A673 (cell line): ENCODE data around the gene ZNG1C. TPM values are rescaled to one million over a fixed set of nuclear protein-coding genes. Genes with fewer than 3 reads are reported as not detected.
"Not testable (repeated sequence)": the region's sequence is repeated elsewhere in the genome, so short reads cannot be mapped to it uniquely, and the experiment has no call there.

Experiments
- BruUV-seq: library from RNA; stranded (reverse); fragments of 400-500 nt; replicated peaks from 2 replicates; lab custom pipeline; 2021; lab: Mats Ljungman, UMichigan
- CTCF ChIA-PET: fragments of 300-600 bp; sonication (Branson Sonifier 250); formaldehyde crosslinking; loops from one replicate; lab custom pipeline; 2022; ENCODE audit warnings: antibody characterized with exemption; lab: Charles Lee
- POLR2A ChIA-PET: fragments of 300-600 bp; sonication (Branson Sonifier 250); formaldehyde crosslinking; loops from one replicate; lab custom pipeline; 2022; ENCODE audit warnings: antibody characterized with exemption; ENCODE audit not compliant: low non-redundant PET; lab: Charles Lee
- DNase-seq: peaks from one replicate; pipeline ENCODE4 v3.0.0-alpha.2; 2015; ENCODE audit warnings: low spot score
- H3K27ac ChIP-seq: fragments of 200-600 bp; sonication (generic); 2 replicates; pipeline ENCODE4 v1.5.1; 2016; ENCODE audit warnings: mixed run types, low read depth, mild to moderate bottlenecking, mixed read lengths, antibody characterized with exemption, low read length; ENCODE audit not compliant: poor library complexity, severe bottlenecking
- H3K27me3 ChIP-seq: fragments of 200-600 bp; sonication (generic); replicated peaks from 2 replicates; pipeline ENCODE4 v1.6.1; 2017; ENCODE audit warnings: mixed run types, low read depth, mild to moderate bottlenecking, mixed read lengths, antibody characterized with exemption, low read length; ENCODE audit not compliant: insufficient read depth, poor library complexity
- H3K36me3 ChIP-seq: fragments of 200-600 bp; sonication (generic); 2 replicates; pipeline ENCODE4 v1.6.1; 2016; ENCODE audit warnings: mixed run types, mild to moderate bottlenecking, mixed read lengths, antibody characterized with exemption, low read length; ENCODE audit not compliant: insufficient read depth, poor library complexity, severe bottlenecking
- H3K4me1 ChIP-seq: fragments of 200-600 bp; sonication (generic); 2 replicates; pipeline ENCODE4 v1.6.1; 2017; ENCODE audit warnings: mixed run types, mild to moderate bottlenecking, mixed read lengths, antibody characterized with exemption, low read length; ENCODE audit not compliant: insufficient read depth, poor library complexity, severe bottlenecking
- H3K4me3 ChIP-seq: fragments of 200-600 bp; sonication (generic); 2 replicates; pipeline ENCODE4 v1.5.1; 2016; ENCODE audit warnings: low read depth, mixed run types, mild to moderate bottlenecking, mixed read lengths, low read length; ENCODE audit not compliant: poor library complexity, severe bottlenecking
- H3K9me3 ChIP-seq: fragments of 200-600 bp; sonication (generic); 2 replicates; pipeline ENCODE4 v1.6.1; 2016; ENCODE audit warnings: mixed run types, low read depth, mild to moderate bottlenecking, mixed read lengths, antibody characterized with exemption, low read length; ENCODE audit not compliant: poor library complexity, severe bottlenecking
- intact Hi-C: fragments of 100-400 bp; cut with micrococcal nuclease; formaldehyde crosslinking; loops from one replicate; pipeline ENCODE4 v1.10.0; 2022; ENCODE audit not compliant: unreplicated experiment
- total RNA-seq: library from RNA; stranded (reverse); gene quantifications from 2 replicates; pipeline ENCODE4 v1.2.3, GENCODE V29; 2021

Gene ZNG1C
- total RNA-seq, 1 experiment from 2014 or later: 37.4 TPM

DNA sequence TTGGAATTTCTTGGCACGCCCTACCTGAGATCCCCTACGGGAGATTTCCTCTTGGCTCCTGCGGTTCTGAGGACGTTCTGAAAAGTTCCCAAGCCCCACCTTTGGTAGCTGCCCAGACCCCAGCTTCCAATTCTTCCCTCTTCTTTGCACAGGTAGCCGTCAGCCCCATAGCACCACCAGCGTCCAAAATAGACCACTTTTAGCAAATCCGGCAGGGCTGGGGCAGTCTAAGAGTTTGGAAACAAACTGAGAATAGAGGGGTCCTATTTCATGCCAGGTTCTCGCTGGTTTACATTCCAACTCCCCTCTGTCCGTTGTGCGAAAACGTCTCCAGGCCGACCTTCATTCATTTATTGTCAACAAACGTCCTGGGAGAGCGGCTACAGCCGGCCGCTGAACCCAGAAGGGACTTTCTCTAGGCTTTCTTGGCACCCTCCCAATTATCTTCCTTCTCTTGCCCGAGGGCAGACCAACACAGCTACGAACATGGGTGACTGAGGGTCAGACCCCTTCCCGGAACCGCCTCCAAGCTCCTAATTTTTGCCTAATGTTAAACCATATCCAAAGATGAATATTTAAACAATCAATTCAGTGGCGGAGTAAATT, 64.0 kb downstream of the ZNG1C start:
- DNase-seq, intact Hi-C loops, H3K36me3 ChIP-seq, H3K9me3 ChIP-seq, H3K27me3 ChIP-seq, POLR2A ChIA-PET, BruUV-seq, H3K27ac ChIP-seq, CTCF ChIA-PET, H3K4me1 ChIP-seq, H3K4me3 ChIP-seq: not testable (repeated sequence)

GRCh38 chr9:68306391-68306964, 64.7 kb downstream of the ZNG1C start:
- H3K27ac ChIP-seq, H3K4me3 ChIP-seq, POLR2A ChIA-PET, BruUV-seq, CTCF ChIA-PET, H3K4me1 ChIP-seq, DNase-seq, intact Hi-C loops, H3K9me3 ChIP-seq, H3K36me3 ChIP-seq, H3K27me3 ChIP-seq: not testable (repeated sequence)

DNA sequence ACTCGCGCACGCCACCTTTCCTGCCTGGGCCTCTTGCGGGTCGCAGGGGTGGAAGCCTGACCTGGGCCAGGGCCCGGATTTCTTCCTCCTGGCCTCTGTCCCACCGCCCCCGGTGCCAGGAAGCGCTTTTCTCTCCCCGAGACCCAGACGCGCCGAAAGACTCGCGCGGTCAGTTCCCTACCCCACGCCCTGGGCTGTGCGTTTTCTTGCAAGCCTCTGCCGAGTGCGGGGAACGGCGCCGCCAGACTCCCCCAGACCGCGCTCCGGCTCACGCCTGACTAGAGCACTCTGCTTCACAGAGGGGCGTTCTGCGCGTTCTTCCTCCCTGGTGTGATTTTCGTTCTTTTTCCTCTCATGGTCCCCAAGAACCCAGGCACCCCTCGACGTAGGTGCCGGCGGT, 65.3 kb downstream of the ZNG1C start:
- BruUV-seq, H3K27me3 ChIP-seq, H3K27ac ChIP-seq, H3K9me3 ChIP-seq, H3K4me1 ChIP-seq, intact Hi-C loops, H3K4me3 ChIP-seq, POLR2A ChIA-PET, H3K36me3 ChIP-seq, CTCF ChIA-PET, DNase-seq: not testable (repeated sequence)

- BruUV-seq, H3K27me3 ChIP-seq, POLR2A ChIA-PET, intact Hi-C loops, CTCF ChIA-PET, H3K4me1 ChIP-seq, H3K27ac ChIP-seq, H3K4me3 ChIP-seq, H3K9me3 ChIP-seq, DNase-seq, H3K36me3 ChIP-seq: not testable (repeated sequence)
Measured at GRCh38 chr9:68307654-68308053, 65.9 kb downstream of the ZNG1C start.

GRCh38 chr9:68311208-68311607, 69.4 kb downstream of the ZNG1C start:
- DNase-seq, CTCF ChIA-PET, H3K36me3 ChIP-seq, H3K27me3 ChIP-seq, H3K4me1 ChIP-seq, H3K27ac ChIP-seq, H3K4me3 ChIP-seq, BruUV-seq, H3K9me3 ChIP-seq, POLR2A ChIA-PET, intact Hi-C loops: not testable (repeated sequence)

- H3K9me3 ChIP-seq, H3K4me1 ChIP-seq, H3K27ac ChIP-seq, CTCF ChIA-PET, DNase-seq, BruUV-seq, H3K27me3 ChIP-seq, intact Hi-C loops, H3K4me3 ChIP-seq, H3K36me3 ChIP-seq, POLR2A ChIA-PET: not testable (repeated sequence)
Measured at GRCh38 chr9:68318209-68318608, 76.4 kb downstream of the ZNG1C start.

DNA sequence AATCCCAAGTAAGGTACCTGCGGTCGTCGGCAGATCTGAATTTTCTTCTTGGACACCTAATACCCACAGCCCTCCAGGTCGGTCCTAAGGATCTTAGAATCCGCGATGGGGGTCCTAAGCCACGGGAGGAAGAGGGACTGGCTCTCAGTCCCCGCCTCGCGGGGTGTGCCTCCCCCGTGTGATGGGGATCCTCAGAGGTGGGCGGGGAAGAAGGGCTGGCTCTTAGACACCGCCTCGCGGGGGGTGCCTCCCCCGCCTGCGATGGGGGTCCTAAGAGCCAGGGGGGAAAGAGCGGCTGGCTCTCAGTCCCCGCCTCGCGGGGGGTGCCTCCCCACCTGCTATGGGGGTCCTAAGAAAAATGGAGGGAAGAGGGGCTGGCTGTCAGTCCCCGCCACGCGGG, 82.0 kb downstream of the ZNG1C start:
- H3K9me3 ChIP-seq, BruUV-seq, H3K4me1 ChIP-seq, H3K27ac ChIP-seq, DNase-seq, POLR2A ChIA-PET, intact Hi-C loops, H3K27me3 ChIP-seq, H3K36me3 ChIP-seq, CTCF ChIA-PET, H3K4me3 ChIP-seq: not testable (repeated sequence)

DNA sequence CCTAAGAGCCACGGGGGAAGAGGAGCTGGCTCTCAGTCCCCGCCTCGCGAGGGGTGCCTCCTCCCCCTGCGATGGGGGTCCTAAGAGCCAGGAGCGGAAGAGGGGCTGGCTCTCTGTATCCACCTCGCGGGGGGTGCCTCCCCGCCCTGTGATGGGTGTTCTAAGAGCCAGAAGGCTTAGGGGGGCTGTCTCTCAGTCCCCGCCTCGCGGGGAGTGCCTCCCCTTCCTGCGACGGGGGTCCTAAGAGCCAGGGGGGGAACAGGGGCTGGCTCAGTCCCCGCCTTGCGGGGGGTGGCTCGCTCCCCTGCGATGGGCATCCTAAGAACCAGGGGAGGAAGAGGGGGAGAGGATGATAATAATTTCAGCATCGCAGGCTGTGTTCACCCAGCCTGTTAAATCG, 82.7 kb downstream of the ZNG1C start:
- H3K4me3 ChIP-seq, intact Hi-C loops, H3K27me3 ChIP-seq, H3K27ac ChIP-seq, CTCF ChIA-PET, H3K9me3 ChIP-seq, DNase-seq, H3K36me3 ChIP-seq, H3K4me1 ChIP-seq, BruUV-seq, POLR2A ChIA-PET: not testable (repeated sequence)
